ENCODE measurements around the gene CFAP45. TPM values are rescaled to one million over a fixed set of nuclear protein-coding genes. Genes with fewer than 3 reads are reported as not detected.

The CFAP45 gene
- total and polyA plus RNA-seq, 8 donors: 0.30 to 1.0 (median 0.52) TPM; not detected in 4

GRCh38 chr1:159943278-159943640 is 43.3 kb upstream of the CFAP45 start:
- no peaks in the 10 kb centered on the region for H3K9me3 ChIP-seq
- no peak overlapping the region for H3K4me3 ChIP-seq
- DNase-seq: peak in 1 of 2 donors; percentile 13
- no peaks in the 10 kb centered on the region for H3K36me3 ChIP-seq
- H3K27ac ChIP-seq: no peak overlapping the region
- H3K27me3 ChIP-seq: peaks cover 0 to 51% (median 3%) of the 10 kb centered on the region in 3 donors
- TF ChIP-seq, protein P1, sequence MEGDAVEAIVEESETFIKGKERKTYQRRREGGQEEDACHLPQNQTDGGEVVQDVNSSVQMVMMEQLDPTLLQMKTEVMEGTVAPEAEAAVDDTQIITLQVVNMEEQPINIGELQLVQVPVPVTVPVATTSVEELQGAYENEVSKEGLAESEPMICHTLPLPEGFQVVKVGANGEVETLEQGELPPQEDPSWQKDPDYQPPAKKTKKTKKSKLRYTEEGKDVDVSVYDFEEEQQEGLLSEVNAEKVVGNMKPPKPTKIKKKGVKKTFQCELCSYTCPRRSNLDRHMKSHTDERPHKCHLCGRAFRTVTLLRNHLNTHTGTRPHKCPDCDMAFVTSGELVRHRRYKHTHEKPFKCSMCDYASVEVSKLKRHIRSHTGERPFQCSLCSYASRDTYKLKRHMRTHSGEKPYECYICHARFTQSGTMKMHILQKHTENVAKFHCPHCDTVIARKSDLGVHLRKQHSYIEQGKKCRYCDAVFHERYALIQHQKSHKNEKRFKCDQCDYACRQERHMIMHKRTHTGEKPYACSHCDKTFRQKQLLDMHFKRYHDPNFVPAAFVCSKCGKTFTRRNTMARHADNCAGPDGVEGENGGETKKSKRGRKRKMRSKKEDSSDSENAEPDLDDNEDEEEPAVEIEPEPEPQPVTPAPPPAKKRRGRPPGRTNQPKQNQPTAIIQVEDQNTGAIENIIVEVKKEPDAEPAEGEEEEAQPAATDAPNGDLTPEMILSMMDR (IDR thresholded peaks at IDR 0.05): no peak
- TF ChIP-seq POLR2AphosphoS5 (IDR thresholded peaks at IDR 0.05): no peak
- TF ChIP-seq POLR2A (IDR thresholded peaks at IDR 0.05): no peak
- TF ChIP-seq EP300 (IDR thresholded peaks at IDR 0.05): no peak
- intact Hi-C loops (cut with DNase I; ENCODE audit: low total_unique reads): loop anchor here (5.0 kb wide), 1 partner anchor 59 kb away; no protein-coding TSS in a partner anchor
- WGBS, 5 donors: 76 to 92% (median 82%) methylated on average over 5 of the region's 5 CpGs
- H3K4me1 ChIP-seq: peaks cover 9 to 34% (median 22%) of the 10 kb centered on the region in 4 donors

DNA sequence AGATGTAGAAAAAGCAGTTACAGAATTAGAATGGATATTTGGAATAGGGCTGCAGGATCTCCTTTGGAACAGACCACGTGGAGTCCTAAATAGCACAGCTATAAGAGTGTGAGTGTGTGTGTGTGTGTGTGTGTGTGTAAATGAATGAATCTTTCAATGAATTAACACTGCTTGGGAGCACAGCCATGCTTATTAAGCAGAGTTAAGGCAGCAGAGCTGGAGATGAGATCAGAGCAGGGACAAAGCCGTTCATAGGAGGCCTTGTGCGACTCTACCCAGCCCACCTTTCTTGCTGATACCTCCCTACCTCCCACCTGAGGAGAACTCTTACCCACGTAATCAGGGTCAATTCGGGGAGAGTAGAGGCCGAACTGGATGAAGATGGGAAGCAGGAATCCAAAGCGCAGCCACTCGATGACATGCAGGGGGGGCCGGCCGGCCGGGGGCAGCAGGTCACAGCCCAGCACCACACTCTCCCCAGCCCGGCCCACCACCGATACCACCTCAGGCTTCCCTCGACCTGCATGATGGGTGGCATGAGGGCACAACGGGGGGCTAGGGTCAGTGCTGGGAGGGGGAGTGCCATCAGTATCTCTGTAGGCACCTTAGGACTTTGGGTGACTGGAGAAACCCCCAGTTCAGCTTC is 42.8 kb upstream of the CFAP45 start:
- 86 to 91% (median 89%) methylated on average over 15 of the region's 15 CpGs for WGBS, 5 donors
- H3K9me3 ChIP-seq: no peaks in the 10 kb centered on the region

DNA sequence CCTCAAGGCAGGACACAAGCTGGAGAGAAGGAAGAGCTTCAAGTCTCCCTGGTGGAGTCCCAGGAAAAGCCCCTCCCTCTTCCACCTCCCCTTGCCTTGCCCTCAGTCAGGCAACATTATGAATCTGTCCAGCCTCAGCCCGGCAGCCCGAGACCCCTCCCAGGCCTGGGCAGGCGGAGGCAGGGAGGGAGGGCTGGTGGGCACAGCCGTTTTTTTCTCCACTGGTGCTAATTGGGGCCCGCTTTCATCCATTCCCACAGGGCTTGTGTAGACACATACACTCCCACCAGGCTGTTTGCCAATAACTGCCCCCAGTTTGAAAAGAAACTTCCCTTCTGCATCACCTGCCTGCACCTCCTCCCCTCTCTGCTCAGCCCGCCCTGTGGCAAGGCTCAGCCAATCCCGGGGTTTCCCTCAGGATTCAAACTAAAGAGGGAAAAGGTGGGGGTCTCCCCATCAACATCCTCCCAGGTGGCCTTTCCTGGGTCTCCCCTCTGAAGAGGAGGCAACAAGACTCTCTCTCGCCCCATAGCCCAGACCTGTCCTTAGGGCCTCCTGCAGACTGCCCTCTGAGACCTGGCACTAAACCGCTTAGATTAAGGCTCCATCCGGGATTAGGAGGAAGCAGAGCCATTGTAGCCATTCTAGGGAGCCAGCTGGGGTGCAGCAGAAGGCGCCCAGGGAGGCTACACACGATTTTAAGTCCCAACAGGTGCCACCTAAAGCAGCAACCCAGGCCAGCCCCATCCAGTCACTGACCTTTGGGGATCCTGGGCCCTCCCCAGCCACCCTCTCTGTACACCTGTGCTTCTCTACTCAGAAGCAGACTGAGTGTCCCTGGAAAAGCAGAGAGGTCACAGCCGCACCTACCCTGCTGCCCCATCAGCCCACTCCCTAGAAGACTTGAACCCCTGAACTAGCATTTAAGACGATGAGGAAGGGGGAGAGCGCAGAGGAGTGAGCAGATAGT is 41.9 kb upstream of the CFAP45 start:
- H3K27ac ChIP-seq: peak overlapping the region in 1 of 5 donors; percentile 21
- H3K27me3 ChIP-seq: peaks cover 0 to 63% (median 3%) of the 10 kb centered on the region in 3 donors
- 68 to 79% (median 74%) methylated on average over 13 to 15 of the region's 15 CpGs for WGBS, 5 donors
- intact Hi-C loops (cut with DNase I; ENCODE audit: low total_unique reads): loop anchor here (5.0 kb wide), 1 partner anchor 60 kb away; no protein-coding TSS in a partner anchor
- DNase-seq: peak in 1 of 2 donors; percentile 60
- H3K4me1 ChIP-seq: peaks cover 18 to 45% (median 32%) of the 10 kb centered on the region in 4 donors
- no peaks in the 10 kb centered on the region for H3K36me3 ChIP-seq
- TF ChIP-seq POLR2A (IDR thresholded peaks at IDR 0.05): no peak
- no peak for TF ChIP-seq POLR2AphosphoS5 (IDR thresholded peaks at IDR 0.05)
- no peak for TF ChIP-seq EP300 (IDR thresholded peaks at IDR 0.05)
- TF ChIP-seq, protein P1 (IDR thresholded peaks at IDR 0.05): no peak
- H3K9me3 ChIP-seq: no peaks in the 10 kb centered on the region
- H3K4me3 ChIP-seq: no peak overlapping the region

More for the DNA sequence above, 42.8 kb upstream of the CFAP45 start:
- TF ChIP-seq POLR2A (IDR thresholded peaks at IDR 0.05) (no peak), POLR2AphosphoS5 (IDR thresholded peaks at IDR 0.05) (no peak), EP300 (IDR thresholded peaks at IDR 0.05) (no peak)
- TF ChIP-seq, protein P1 (IDR thresholded peaks at IDR 0.05): no peak
- Histone ChIP-seq H3K4me3 (no peak overlapping the region), H3K27ac (no peak overlapping the region), H3K4me1 (peaks cover 9 to 37% (median 25%) of the 10 kb centered on the region in 4 donors), H3K27me3 (peaks cover 0 to 55% (median 3%) of the 10 kb centered on the region in 3 donors), H3K36me3 (no peaks in the 10 kb centered on the region)
- intact Hi-C loops (cut with DNase I; ENCODE audit: low total_unique reads): loop anchor here (5.0 kb wide), 1 partner anchor 60 kb away; no protein-coding TSS in a partner anchor
- DNase-seq: peak in 1 of 2 donors; percentile 24

DNA sequence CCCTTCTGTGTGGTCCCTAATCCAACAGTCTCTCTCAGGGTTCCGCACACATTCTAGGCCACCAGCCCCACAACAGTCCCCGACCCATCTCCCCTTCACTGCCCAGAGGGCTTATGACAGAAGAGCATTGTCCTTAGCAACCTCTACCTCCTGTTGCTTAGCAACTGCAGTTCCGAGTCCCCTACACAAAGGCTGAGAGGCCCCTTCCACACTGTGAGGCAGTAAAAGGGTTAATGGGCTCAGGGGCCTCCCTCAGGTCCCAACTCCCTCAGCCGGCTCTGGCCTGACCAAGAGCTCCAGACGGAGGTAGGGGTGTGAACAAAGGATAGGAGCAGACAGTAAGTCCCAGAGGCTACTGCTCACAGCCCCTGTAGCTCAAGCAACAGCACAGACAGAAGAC is 41.2 kb upstream of the CFAP45 start:
- DNase-seq: no peak
- no peaks in the 10 kb centered on the region for H3K36me3 ChIP-seq
- H3K27ac ChIP-seq: peak overlapping the region in 1 of 5 donors; percentile 21
- WGBS, 5 donors: 72 to 85% (median 81%) methylated on average over 5 of the region's 5 CpGs
- intact Hi-C loops (cut with DNase I; ENCODE audit: low total_unique reads): loop anchor here (5.0 kb wide), 1 partner anchor 61 kb away; no protein-coding TSS in a partner anchor
- peaks cover 21 to 48% (median 32%) of the 10 kb centered on the region in 4 donors for H3K4me1 ChIP-seq
- H3K9me3 ChIP-seq: no peaks in the 10 kb centered on the region
- no peak for TF ChIP-seq POLR2AphosphoS5 (IDR thresholded peaks at IDR 0.05)
- TF ChIP-seq EP300 (IDR thresholded peaks at IDR 0.05): no peak
- TF ChIP-seq POLR2A (IDR thresholded peaks at IDR 0.05): no peak
- TF ChIP-seq, protein P1 (IDR thresholded peaks at IDR 0.05): no peak
- H3K27me3 ChIP-seq: peaks cover 0 to 64% (median 3%) of the 10 kb centered on the region in 3 donors
- H3K4me3 ChIP-seq: no peak overlapping the region
